Smooth muscle cell (in vitro differentiated cells): ENCODE data around the gene ANK2. TPM values are rescaled to one million over a fixed set of nuclear protein-coding genes. Genes with fewer than 3 reads are reported as not detected.

ENCODE experiments used
- DNase-seq: peaks from one replicate; lab custom pipeline; 2025; ENCODE audit not compliant: unreplicated experiment; lab: John Stamatoyannopoulos, UW
- H2AFZ ChIP-seq: fragments of 200-600 bp; sonication (generic); 2 replicates; pipeline ENCODE4 v1.6.0; 2016; ENCODE audit warnings: antibody characterized with exemption, low read depth, mild to moderate bottlenecking
- H3F3A ChIP-seq: fragments of 200-600 bp; sonication (generic); 2 replicates; pipeline ENCODE4 v1.6.0; 2017; ENCODE audit warnings: antibody characterized with exemption, low read depth
- H3K27ac ChIP-seq: fragments of 200-600 bp; sonication (generic); 2 replicates; pipeline ENCODE4 v1.5.1; 2016; ENCODE audit warnings: low read depth, mild to moderate bottlenecking
- H3K27me3 ChIP-seq: fragments of 200-600 bp; sonication (generic); 2 replicates; pipeline ENCODE4 v1.6.1; 2016; ENCODE audit warnings: low read depth, mild to moderate bottlenecking
- H3K36me3 ChIP-seq: fragments of 200-600 bp; sonication (generic); 2 replicates; pipeline ENCODE4 v1.5.1; 2016; ENCODE audit warnings: low read depth
- H3K4me1 ChIP-seq: fragments of 200-600 bp; sonication (generic); 2 replicates; pipeline ENCODE4 v1.5.1; 2016; ENCODE audit warnings: low read depth
- H3K4me2 ChIP-seq: fragments of 200-600 bp; sonication (generic); 2 replicates; pipeline ENCODE4 v1.6.0; 2016; ENCODE audit warnings: mild to moderate bottlenecking
- H3K4me3 ChIP-seq: fragments of 200-600 bp; sonication (generic); 2 replicates; pipeline ENCODE4 v1.5.1; 2016; ENCODE audit warnings: mild to moderate bottlenecking
- H3K79me2 ChIP-seq: fragments of 200-600 bp; sonication (generic); 2 replicates; pipeline ENCODE4 v1.6.0; 2016; ENCODE audit warnings: low read depth, mild to moderate bottlenecking
- H3K9ac ChIP-seq: fragments of 200-600 bp; sonication (generic); 2 replicates; pipeline ENCODE4 v1.6.0; 2016; ENCODE audit warnings: low read depth
- H3K9me3 ChIP-seq: fragments of 200-600 bp; sonication (generic); replicated peaks from 2 replicates; pipeline ENCODE4 v1.5.1; 2016; ENCODE audit warnings: low read depth
- H4K20me1 ChIP-seq: fragments of 200-600 bp; sonication (generic); 2 replicates; pipeline ENCODE4 v1.6.0; 2016; ENCODE audit warnings: low read depth
- CTCF ChIP-seq: fragments of 200-600 bp; sonication (generic); IDR thresholded peaks from 2 replicates; pipeline ENCODE4 v1.5.1; 2017; ENCODE audit warnings: borderline replicate concordance, mild to moderate bottlenecking, antibody characterized with exemption; ENCODE audit not compliant: insufficient read depth, poor library complexity, severe bottlenecking
- WGBS: methylation state at CpG from one replicate; pipeline ENCODE4 v1.1.7; 2016; ENCODE audit warnings: low lambda C conversion rate; 5-methylcytosine and 5-hydroxymethylcytosine counted together
- polyA plus RNA-seq: library from polyadenylated mRNA; unstranded; fragments of >200 nt; fragmentation: Nextera tagmentation; extraction: Ambion mirVana; gene quantifications from 2 replicates; pipeline ENCODE4 v1.2.1, GENCODE V29; 2016
- total RNA-seq: library from RNA; depleted of rRNA; stranded (reverse); fragments of >200 nt; gene quantifications from 2 replicates; pipeline ENCODE4 v1.2.3, GENCODE V29; 2014

The ANK2 gene
- total and polyA plus RNA-seq, 2 experiments from 2014 or later = 2.2 to 8.1 TPM

- H3K79me2 ChIP-seq = no peaks in the 10 kb centered on the region
- no peak overlapping the region for H3K4me3 ChIP-seq
- peaks cover 37% of the 10 kb centered on the region for H3K4me1 ChIP-seq
- DNase-seq = no peak
- H3K9me3 ChIP-seq = no peaks in the 10 kb centered on the region
- no peak overlapping the region for H3K4me2 ChIP-seq
- H3K27ac ChIP-seq = no peak overlapping the region
- no peaks in the 10 kb centered on the region for H3F3A ChIP-seq
- no peak overlapping the region for H2AFZ ChIP-seq
- no peaks in the 10 kb centered on the region for H4K20me1 ChIP-seq
- H3K36me3 ChIP-seq = no peaks in the 10 kb centered on the region
- WGBS = 86% methylated on average over 17 of the region's 17 CpGs
- TF ChIP-seq CTCF = no peak
- no peak overlapping the region for H3K9ac ChIP-seq
- H3K27me3 ChIP-seq = no peaks in the 10 kb centered on the region
These were observed 67.2 kb downstream of the ANK2 start for GRCh38 chr4:113116414-113117357.

GRCh38 chr4:113117358-113117702 is 67.9 kb downstream of the ANK2 start:
- Histone ChIP-seq H3K4me2 (no peak overlapping the region), H3F3A (no peaks in the 10 kb centered on the region)
- 96% methylated on average over 3 of the region's 3 CpGs for WGBS

GRCh38 chr4:113122066-113122465 is 72.6 kb downstream of the ANK2 start:
- Histone ChIP-seq H3K4me2 (no peak overlapping the region), H3K27ac (no peak overlapping the region), H3K36me3 (no peaks in the 10 kb centered on the region), H2AFZ (no peak overlapping the region), H3F3A (no peaks in the 10 kb centered on the region), H3K4me1 (peaks cover 1% of the 10 kb centered on the region), H3K4me3 (no peak overlapping the region), H3K9ac (no peak overlapping the region), H3K27me3 (no peaks in the 10 kb centered on the region), H4K20me1 (no peaks in the 10 kb centered on the region), H3K79me2 (no peaks in the 10 kb centered on the region), H3K9me3 (no peaks in the 10 kb centered on the region)
- no peak for DNase-seq
- WGBS = 90% methylated on average over 1 of the region's 1 CpG
- TF ChIP-seq CTCF = no peak

More at GRCh38 chr4:113117358-113117702, 67.9 kb downstream of the ANK2 start:
- H3K36me3 ChIP-seq = no peaks in the 10 kb centered on the region
- peaks cover 31% of the 10 kb centered on the region for H3K4me1 ChIP-seq
- no peaks in the 10 kb centered on the region for H4K20me1 ChIP-seq
- H2AFZ ChIP-seq = no peak overlapping the region
- DNase-seq = no peak
- no peak overlapping the region for H3K9ac ChIP-seq
- TF ChIP-seq CTCF = no peak
- no peaks in the 10 kb centered on the region for H3K27me3 ChIP-seq
- no peaks in the 10 kb centered on the region for H3K9me3 ChIP-seq
- no peak overlapping the region for H3K4me3 ChIP-seq
- H3K27ac ChIP-seq = no peak overlapping the region
- no peaks in the 10 kb centered on the region for H3K79me2 ChIP-seq

GRCh38 chr4:113125418-113125817 is 76.0 kb downstream of the ANK2 start:
- 100% methylated on average over 1 of the region's 1 CpG for WGBS
- H3K4me3 ChIP-seq = no peak overlapping the region

More at GRCh38 chr4:113125418-113125817, 76.0 kb downstream of the ANK2 start:
- H3K79me2 ChIP-seq = no peaks in the 10 kb centered on the region
- H3K36me3 ChIP-seq = no peaks in the 10 kb centered on the region
- H3K27me3 ChIP-seq = no peaks in the 10 kb centered on the region
- no peaks in the 10 kb centered on the region for H4K20me1 ChIP-seq
- no peak for TF ChIP-seq CTCF
- no peak overlapping the region for H3K27ac ChIP-seq
- no peak overlapping the region for H3K4me2 ChIP-seq
- H3F3A ChIP-seq = no peaks in the 10 kb centered on the region
- no peak overlapping the region for H3K9ac ChIP-seq
- no peak for DNase-seq
- H3K4me1 ChIP-seq = peaks cover 3% of the 10 kb centered on the region
- no peaks in the 10 kb centered on the region for H3K9me3 ChIP-seq
- H2AFZ ChIP-seq = no peak overlapping the region
